GM18907 (cell line): ENCODE measurements around the gene DIAPH3.
"Not testable (repeated sequence)": the region's sequence is repeated elsewhere in the genome, so short reads cannot be mapped to it uniquely, and the experiment has no call there.

Experiments
- ATAC-seq: cut with Tn5 transposase; IDR thresholded peaks from one replicate; pipeline ENCODE4 v1.9.1; 2021; ENCODE audit warnings: mild to moderate bottlenecking, moderate library complexity; ENCODE audit not compliant: unreplicated experiment

DIAPH3 gene

DNA sequence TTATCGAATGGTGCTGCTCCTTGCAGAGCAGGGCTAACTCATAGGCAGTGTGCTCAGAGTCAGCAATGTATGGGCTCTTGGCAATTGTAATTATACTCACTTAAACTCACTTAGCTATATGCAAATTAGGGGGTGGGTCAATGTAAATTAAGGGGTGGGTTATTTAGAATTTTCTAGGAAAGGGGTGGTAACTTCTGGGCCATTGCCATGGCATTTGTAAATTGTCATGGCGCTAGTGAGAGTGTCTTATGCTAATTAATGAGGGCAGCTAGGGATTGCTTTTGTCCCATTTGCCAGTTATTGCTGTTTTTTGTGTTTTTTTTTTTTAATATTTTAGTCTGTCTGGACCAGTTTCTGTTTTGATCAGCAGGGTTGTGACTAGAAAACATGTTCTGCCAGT lies 68.4 kb downstream of the DIAPH3 start:
- ATAC-seq: no peak

DNA sequence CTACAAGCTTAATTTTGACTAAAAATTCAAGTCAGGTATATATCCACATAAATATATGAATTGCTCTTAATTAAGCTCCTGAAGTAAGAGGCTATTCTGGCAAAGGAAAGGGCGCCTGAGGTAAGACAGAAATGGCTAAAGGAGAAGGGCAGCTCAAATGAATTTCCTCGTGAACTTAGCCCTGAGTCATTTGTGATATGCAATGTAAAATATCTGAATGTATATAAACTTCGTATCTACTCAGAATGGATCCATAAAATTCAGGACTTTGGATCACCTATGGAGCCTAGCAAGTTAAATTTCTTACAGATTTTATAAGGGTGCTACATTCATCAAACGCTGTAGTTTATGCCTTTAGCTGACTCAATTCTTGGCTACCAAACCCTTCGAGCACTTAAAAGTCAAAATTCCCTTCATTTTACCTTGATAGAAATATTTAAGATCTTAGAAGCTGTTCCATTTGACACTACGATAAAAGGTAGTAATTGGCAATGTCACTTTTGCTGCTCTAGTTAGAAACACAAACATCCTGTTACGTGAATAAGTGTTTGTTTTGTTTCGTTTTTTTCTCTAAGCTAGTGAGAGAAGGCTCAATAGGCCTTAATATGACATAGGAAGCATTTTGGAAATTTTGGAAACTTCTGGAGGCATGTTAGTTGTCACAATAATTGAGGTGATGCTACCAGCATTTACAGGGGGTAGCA lies 69.2 kb downstream of the DIAPH3 start:
- ATAC-seq: no peak

DNA sequence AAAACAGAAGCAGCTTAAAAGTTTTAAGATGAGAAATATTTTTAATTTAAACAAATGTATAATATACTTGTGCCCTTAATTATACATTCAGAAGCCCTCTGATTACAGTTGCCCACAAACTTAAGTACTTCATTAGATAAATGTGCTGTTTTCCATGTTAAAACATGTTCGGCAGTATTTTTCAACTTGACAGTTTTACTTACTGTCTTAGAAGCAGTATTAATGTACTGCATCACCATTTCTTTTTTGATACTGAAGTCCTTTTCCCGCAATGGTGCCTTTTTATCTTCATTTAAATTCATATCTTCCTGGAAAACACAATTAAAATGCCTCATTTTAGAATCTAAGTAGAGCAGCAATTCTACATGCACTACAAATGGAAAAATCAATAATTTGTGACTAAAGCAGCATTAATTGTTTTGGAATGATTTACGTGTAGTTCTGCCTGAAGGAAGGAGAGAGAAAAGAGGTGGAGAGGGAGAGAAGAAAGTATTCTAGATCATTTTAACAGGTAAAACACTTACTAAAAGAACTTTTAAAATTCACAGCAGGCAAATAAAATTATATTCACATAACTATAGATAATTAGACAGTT lies 70.2 kb downstream of the DIAPH3 start:
- no peak for ATAC-seq

DNA sequence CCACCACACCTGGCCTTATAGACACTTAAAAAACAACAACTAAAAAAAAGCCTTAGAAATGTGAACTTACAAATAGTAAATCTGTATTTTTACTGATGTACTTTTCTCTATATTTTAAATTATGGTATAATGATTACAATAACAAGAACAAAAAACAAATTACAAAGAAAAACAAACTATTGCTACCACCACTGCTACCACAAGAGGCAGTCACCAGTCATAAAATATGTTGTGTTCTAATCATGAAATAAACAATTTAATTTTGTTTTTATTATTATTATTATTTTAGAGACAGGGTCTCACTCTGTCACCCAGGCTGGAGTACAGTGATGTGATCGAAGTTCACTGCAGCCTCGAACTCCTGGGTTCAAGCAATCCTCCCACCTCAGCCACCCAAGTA lies 72.2 kb downstream of the DIAPH3 start:
- ATAC-seq: no peak

DNA sequence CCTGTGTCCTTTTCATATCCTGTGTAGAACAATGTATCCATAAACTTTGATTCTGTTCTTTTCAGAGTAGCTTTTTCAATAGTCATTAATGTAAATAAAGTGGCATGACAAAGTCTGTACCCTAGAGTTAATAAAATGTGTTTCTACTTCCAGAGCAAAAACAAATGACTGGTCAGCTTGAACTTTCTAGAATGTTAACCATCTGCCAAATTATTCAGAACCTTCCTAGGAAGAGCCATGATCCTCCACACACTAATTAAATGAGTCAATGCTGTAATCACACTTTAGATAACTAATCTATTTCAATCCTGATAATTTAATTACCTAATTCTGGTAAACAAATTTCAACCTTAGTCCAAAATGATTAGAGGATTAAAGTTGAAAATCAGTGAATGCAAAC lies 73.2 kb downstream of the DIAPH3 start:
- no peak for ATAC-seq

DNA sequence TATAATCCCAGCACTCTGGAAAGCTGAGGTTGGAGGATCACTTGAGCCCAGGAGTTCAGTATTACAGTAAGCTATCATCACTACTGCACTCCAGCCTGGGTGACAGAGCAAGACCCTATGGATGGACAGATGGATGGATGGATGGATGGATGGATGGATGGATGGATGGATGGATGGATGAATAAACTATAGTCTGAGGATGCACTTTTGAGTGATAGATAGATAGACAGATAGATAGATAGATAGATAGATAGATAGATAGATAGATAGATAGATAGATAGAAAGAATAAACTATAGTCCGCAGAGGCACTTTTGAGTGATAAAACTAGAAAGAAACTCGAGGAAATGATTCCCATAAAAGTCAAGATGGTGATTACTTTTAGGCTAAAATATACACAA lies 79.9 kb downstream of the DIAPH3 start:
- not testable (repeated sequence) for ATAC-seq

DNA sequence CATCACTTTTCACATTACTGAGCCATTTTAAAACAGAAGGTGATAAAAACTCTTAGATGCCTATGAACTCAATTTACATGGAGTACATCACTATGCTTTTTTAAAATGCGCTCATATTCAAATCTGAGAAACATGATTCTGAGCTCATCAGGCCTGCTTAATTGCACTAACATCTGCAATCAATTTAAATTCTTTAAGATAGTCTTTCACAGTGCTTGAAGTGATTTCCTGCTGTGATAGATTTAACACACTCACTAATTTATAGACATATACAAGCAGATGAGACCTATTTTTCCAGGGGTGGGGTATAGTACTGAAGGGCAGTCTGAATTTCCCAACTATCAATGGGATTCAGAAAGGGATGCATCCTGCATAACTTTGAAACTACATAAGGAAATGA lies 82.9 kb downstream of the DIAPH3 start:
- no peak for ATAC-seq

DNA sequence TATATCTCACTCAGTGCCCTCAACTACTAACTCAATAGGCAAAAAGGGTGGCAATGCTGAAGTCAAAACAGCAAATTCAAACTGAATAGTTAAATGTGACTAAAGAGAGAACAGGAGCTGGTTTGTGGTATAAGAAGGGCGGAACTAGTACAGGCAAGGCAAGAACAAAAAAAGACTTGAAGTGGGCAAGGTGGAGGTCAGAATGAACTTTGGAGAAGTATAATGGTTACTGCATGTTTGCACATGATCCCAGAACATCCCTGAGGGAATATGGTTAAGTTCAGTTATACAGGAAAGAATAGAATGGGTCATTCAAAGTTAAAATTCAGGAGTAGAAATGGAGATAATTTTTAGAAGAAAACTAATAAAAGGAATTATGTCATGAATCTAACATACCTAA lies 85.5 kb downstream of the DIAPH3 start:
- no peak for ATAC-seq

DNA sequence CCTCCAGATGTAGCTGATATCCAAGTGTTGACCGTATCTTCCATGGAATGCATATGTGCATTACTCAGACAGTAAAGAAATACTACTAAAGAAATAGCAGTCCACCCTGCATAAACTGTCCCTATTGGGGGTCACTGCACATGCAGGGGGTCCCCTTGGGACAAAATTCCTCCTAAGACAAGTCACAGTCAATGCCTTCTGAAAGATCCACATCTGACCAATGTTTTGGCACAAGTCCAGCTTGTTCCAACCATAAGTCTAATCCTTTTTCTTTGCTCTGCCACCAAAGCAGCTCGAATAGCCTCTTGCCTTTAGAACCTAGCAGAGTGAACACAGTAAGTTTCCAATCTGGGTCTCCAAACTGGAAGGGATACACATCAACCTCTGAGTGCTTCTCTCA lies 87.9 kb downstream of the DIAPH3 start:
- ATAC-seq: no peak

DNA sequence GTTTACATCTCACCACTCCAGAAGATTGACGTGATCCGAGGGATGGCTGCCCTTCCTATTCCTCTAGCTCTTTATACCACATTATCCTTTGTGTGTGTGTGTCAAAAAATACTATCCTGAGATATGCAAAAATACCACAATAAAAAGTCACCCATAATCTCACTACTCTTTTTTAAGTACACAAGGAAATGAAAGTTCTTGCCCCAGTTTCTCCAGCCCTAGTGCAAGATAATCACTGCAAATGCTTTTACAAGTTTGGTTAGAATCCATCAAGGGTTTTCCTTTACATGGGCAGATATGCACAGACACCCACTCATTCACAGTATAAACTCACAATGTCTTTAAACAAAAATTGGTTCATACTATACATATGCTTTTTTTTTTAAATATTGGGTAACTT lies 89.3 kb downstream of the DIAPH3 start:
- ATAC-seq: no peak

DNA sequence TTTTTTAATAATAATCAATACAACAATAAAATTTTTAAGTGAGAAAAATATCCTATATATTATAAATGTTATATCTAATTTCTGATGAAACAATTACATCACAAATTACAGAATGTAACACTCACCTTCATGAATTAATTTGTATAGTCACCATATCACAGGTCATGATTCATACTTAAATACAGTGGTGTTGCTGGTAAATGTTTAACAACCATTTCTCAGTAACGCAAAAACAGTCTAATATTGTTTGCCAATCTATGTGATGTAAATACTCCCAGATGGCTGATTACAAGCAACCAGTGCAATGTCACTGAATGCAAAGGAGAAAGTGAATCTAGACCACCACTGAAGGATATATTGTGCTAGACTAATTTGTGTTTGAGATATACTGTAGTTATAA lies 97.5 kb downstream of the DIAPH3 start:
- no peak for ATAC-seq

DNA sequence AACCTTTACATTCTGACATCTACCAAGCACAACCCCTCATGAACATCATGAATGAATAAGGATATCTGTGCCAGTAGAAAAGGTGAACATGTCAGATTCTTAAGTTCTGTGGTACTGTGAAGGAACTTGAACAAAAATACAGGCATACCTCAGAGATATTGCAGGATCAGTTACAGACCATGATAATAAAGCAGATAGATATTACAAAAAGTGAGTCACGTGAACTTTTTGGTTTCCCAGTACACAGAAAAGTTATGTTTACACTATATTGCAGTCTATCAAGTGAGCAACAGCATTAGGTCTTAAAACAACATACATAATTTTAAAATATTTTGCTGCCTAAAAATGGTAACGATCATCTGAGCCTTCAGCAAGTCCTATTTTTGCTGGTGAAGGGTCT lies 101.2 kb downstream of the DIAPH3 start:
- no peak for ATAC-seq

DNA sequence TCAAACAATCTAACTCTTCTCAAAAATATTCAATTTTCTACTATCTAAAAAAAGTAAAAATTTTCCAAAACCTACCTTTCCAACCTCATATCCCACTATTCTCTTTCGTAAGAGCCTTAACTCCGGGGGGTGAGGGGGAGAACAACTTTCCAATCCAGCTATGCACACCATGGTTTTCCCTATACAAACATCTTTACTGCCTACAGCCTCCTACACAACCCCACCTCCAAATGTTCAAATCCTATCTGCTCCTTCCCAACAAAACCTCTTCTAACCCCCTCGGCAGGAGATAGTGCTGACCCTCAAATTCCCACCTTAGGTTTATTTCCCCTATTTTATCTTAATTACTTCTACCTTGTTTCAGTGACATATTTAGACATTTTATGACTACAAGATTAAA lies 102.0 kb downstream of the DIAPH3 start:
- no peak for ATAC-seq

DNA sequence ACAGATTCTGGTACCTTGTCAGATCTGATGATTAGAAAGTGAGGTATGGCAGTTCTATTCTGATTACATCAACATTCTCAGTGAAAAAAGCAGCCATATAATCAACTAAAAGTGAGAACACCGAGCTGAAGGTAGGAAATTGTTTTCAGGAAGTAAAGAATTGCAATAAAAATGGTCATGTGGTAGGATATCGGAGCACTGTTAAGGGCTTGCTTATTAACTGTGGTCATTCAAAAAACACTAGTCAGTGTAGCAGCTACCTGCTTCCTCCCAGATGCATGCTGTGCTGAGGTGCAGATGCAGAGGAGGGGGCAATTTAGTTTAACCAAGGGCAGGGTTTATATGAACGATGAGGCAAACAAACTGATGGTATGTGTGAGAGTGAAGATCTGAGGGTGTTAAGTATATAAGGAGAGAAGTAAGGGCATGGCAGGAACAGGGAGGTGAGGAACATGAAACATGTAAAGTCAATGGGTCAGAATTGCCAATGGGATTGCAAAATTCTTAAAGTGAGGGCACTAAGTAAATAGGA lies 111.9 kb downstream of the DIAPH3 start:
- ATAC-seq: no peak

DNA sequence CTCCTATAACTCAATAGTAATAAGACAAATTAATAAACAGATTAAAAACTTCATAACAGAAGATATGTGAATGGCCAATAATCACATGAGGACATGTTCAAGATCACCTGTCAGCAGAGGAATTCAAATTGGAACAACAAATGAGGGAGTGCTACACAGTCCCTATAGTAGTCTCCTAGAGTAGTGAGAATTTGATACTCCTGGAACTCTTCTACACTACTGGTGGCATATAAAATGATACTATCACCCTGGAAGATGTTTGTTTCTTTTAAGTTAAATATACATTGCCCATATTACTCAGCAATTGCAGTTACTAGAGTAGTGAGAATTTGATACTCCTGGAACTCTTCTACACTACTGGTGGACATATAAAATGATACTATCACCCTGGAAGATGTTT lies 115.4 kb downstream of the DIAPH3 start:
- ATAC-seq: not testable (repeated sequence)

DNA sequence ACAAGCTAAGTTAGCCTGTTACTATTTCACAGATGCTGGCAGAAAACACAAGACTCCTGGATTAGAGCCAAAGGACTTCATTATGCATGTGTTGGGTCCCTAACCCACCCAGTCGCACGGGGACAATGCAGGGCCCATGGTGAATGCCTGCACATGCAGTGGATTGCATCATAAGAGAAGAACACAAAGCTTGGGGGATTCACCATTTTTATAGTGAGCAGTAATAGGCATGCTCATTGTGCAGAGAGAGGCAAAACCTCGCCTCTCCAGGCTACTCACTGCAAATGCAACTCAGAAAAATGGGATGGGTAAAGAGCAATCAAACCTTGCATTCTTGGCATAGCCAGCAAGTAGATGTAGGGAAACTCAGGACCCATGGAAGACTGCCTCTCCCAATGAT lies 115.8 kb downstream of the DIAPH3 start:
- no peak for ATAC-seq

DNA sequence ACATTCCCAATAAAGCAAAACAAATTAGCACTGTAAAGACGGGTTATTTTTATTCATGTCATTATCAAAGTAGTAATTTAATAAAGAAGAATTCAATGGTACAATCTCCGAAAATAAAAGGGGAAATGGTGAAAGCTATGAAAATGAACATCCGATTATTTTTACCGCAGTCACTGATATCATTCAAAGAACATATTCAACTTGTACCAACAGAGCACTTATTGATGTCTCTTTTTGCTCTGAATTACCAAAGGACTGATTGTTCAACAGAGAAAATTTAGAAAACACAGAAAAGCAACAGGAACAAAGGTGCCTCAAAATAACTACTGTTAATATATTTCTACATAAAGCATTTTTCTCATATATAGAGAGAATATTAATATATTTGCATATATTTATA lies 119.4 kb downstream of the DIAPH3 start:
- ATAC-seq: no peak

DNA sequence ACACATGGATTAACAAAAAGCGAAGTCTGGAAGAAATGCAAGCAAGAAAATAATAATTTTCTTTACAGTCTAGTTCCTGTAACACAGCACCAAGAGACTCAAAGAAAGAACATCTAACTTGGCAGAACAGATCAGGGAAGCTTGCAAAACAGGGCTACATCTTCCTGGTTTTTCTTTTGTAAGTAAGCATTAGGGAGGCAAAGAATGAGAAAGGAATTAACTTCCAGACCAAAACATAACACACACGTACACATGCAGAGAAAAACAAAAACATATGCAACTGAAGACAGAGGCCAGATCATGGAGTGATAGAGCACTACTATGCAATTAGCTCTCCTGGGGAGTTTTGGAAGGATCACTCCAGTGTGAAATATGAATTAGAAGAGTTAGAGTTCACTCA lies 120.5 kb downstream of the DIAPH3 start:
- no peak for ATAC-seq

DNA sequence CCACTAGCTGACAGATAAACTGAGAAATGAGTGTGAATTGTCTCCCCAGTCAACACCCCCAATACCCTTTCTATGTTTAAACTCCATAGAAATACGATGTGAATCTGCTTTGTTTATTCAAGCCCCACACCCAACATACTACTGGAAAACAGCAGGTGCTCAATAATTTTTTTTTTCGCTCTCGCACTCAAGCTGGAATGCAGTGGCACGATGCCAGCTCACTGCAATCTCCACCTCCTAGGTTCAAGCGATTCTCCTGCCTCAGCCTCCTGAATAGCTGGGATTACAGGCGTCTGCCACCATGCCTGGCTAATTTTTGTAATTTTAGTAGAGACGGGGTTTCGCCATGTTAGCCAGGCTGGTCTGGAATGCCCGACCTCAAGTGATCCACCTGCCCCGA lies 123.1 kb downstream of the DIAPH3 start:
- ATAC-seq: not testable (repeated sequence)

DNA sequence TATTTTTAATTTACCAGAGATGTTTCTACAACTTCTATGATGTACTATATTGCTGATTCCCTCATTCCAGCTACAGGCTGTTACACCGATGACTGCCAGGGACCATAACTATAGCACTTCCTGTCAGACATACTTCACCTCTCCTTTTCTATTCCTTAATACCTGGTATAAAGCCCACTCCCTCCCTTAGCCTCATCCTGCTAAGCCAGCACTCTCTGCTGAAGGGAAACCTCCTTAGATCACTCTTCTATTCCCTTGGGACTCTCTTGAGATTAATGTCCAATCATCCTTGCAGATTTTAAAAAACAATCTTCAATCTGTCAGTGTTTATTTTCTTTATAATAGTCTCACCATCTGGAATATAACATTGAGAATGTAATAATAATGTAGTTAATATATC lies 127.9 kb downstream of the DIAPH3 start:
- ATAC-seq: no peak

DNA sequence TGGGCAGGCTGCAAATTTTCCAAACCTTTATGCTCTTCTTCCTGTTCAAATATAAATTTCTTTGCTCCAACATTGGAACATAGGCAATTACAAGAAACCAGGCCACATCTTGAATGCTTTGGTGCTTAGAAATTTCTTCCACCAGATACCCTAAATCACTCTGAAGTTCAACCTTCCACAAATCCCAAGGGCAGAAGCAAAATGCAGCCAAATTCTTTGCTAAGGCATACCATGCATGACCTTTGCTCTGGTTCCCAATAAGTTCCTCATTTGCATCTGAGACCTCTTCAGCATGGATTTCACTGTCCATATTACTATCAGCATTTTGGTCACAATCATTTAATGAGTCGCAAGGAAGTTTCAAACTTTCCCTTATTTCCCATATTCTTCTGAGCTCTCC lies 130.9 kb downstream of the DIAPH3 start:
- ATAC-seq: no peak

DNA sequence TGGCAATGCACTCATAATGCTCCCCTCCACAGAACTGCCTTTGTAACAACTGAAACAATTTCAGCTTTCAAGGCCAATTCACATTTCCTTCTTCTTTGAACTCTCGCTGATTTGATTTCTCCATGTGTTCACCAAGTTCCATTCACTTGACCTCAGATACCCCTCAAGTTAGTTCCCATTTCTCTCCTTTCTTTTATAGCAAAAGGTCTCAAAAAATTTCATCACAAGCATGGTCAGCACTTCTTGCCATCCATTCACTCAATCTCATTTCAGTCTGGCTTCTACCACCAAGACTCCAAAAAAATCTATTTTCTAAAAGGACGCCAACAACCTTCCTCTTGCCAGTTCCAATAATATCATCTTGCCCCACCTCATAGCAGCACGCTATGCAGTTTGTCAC lies 135.7 kb downstream of the DIAPH3 start:
- ATAC-seq: no peak

DNA sequence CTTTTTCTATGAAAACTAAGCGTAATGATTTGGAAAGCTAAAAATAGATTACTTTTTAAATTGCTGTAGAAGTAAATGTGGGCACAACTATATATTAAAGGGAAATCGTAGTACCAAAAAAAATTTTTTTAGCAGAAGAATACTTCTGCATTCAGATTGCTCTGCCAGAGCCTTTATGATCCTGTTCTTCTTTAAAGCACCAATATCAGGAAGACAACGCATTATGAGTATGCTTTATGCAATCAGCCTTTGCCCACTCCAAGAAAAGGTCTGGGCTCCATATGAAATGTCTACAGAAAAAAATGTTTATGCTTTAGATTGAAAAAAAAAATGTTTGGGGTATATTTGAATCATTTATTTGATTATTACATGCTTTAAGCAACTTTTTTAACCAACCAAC lies 137.4 kb downstream of the DIAPH3 start:
- no peak for ATAC-seq
